ENCODE results near the gene HOXD10. TPM values are rescaled to one million over a fixed set of nuclear protein-coding genes. Genes with fewer than 3 reads are reported as not detected.

Gene HOXD10
- polyA plus RNA-seq, 1 donor from 2014 or later: not detected

GRCh38 chr2:176081837-176082524 lies 34.6 kb upstream of the HOXD10 start:
- H3K79me2 ChIP-seq (replicated peaks; ENCODE audit: insufficient read depth, low read length): no peaks in the 10 kb centered on the region
- peaks cover 4% of the 10 kb centered on the region for H3K9me3 ChIP-seq (ENCODE audit: low read length)
- no peak overlapping the region for H3K27ac ChIP-seq (ENCODE audit: low read length)
- H3K4me2 ChIP-seq (ENCODE audit: low read length): no peak overlapping the region
- no peaks in the 10 kb centered on the region for H3K36me3 ChIP-seq (ENCODE audit: insufficient read depth, low read length)
- no peak overlapping the region for H3K4me3 ChIP-seq (ENCODE audit: low read length)
- TF ChIP-seq EZH2 (IDR thresholded peaks at IDR 0.05; ENCODE audit: borderline replicate concordance, insufficient read depth, low read length, poor library complexity, severe bottlenecking) (peak; percentile 100), POLR2AphosphoS5 (IDR thresholded peaks at IDR 0.05) (no peak)
- no peak overlapping the region for H3K9ac ChIP-seq (ENCODE audit: low read length)
- peaks cover 98% of the 10 kb centered on the region for H3K27me3 ChIP-seq (ENCODE audit: insufficient read depth, low read depth, low read length)
- no peaks in the 10 kb centered on the region for H3K9me2 ChIP-seq (ENCODE audit: insufficient read depth, low read length)
- H2AFZ ChIP-seq (ENCODE audit: low read depth, low read length): no peak overlapping the region
- H3F3A ChIP-seq (ENCODE audit: insufficient read depth, low read length, poor library complexity, severe bottlenecking): no peaks in the 10 kb centered on the region
- H4K20me1 ChIP-seq (ENCODE audit: insufficient read depth): no peaks in the 10 kb centered on the region

DNA sequence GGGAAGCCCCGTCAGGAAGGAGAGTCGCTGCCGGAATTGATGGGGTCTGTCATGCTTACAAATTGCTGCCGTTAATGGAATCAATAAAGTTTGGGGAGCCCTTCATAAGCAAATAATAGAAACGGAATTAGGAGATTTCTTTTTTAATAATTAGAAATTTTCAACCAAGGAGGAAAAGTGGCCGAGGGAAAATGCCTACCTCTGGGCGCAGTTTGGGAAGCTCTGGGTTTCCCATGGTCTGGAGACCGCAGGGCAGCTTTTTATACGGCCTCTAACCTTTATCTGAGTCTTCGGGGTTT lies 34.1 kb upstream of the HOXD10 start:
- Histone ChIP-seq H2AFZ (ENCODE audit: low read depth, low read length) (no peak overlapping the region), H4K20me1 (ENCODE audit: insufficient read depth) (no peaks in the 10 kb centered on the region), H3K4me3 (ENCODE audit: low read length) (no peak overlapping the region), H3K27me3 (ENCODE audit: insufficient read depth, low read depth, low read length) (peaks cover 98% of the 10 kb centered on the region), H3K9me2 (ENCODE audit: insufficient read depth, low read length) (no peaks in the 10 kb centered on the region), H3K9me3 (ENCODE audit: low read length) (peaks cover 4% of the 10 kb centered on the region), H3K36me3 (ENCODE audit: insufficient read depth, low read length) (no peaks in the 10 kb centered on the region), H3K79me2 (replicated peaks; ENCODE audit: insufficient read depth, low read length) (no peaks in the 10 kb centered on the region), H3F3A (ENCODE audit: insufficient read depth, low read length, poor library complexity, severe bottlenecking) (no peaks in the 10 kb centered on the region), H3K4me2 (ENCODE audit: low read length) (no peak overlapping the region), H3K9ac (ENCODE audit: low read length) (no peak overlapping the region), H3K27ac (ENCODE audit: low read length) (no peak overlapping the region)
- TF ChIP-seq TAF1 (IDR thresholded peaks at IDR 0.05; ENCODE audit: low read depth) (no peak), SMC3 (conservative IDR thresholded peaks at IDR 0.05; ENCODE audit: poor library complexity) (no peak), REST (IDR thresholded peaks at IDR 0.05; ENCODE audit: borderline replicate concordance) (no peak), EZH2 (IDR thresholded peaks at IDR 0.05; ENCODE audit: borderline replicate concordance, insufficient read depth, low read length, poor library complexity, severe bottlenecking) (no peak), MXI1 (conservative IDR thresholded peaks at IDR 0.05; ENCODE audit: poor library complexity, severe bottlenecking) (no peak), POLR2AphosphoS5 (IDR thresholded peaks at IDR 0.05) (no peak), RAD21 (conservative IDR thresholded peaks at IDR 0.05) (no peak), EP300 (conservative IDR thresholded peaks at IDR 0.05; ENCODE audit: poor library complexity, severe bottlenecking) (no peak)
- TF ChIP-seq, protein P1, sequence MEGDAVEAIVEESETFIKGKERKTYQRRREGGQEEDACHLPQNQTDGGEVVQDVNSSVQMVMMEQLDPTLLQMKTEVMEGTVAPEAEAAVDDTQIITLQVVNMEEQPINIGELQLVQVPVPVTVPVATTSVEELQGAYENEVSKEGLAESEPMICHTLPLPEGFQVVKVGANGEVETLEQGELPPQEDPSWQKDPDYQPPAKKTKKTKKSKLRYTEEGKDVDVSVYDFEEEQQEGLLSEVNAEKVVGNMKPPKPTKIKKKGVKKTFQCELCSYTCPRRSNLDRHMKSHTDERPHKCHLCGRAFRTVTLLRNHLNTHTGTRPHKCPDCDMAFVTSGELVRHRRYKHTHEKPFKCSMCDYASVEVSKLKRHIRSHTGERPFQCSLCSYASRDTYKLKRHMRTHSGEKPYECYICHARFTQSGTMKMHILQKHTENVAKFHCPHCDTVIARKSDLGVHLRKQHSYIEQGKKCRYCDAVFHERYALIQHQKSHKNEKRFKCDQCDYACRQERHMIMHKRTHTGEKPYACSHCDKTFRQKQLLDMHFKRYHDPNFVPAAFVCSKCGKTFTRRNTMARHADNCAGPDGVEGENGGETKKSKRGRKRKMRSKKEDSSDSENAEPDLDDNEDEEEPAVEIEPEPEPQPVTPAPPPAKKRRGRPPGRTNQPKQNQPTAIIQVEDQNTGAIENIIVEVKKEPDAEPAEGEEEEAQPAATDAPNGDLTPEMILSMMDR (IDR thresholded peaks at IDR 0.05; ENCODE audit: poor library complexity, severe bottlenecking): no peak
